Activated CD4-positive, alpha-beta T cell treated with anti-CD3 and anti-CD28 coated beads, Interleukin-2, Interleukin-4, amounts not matched to agents 100 ng/mL and 50 ng/mL, durations not matched to agents 16 hours and 8 hours (primary cell): ENCODE results near the gene TANC1.
A peak's percentile ranks its signal among the peaks of the same experiment; 100 is the strongest.

Experiments
- DNase-seq: peaks from one replicate; pipeline ENCODE4 v3.0.0-alpha.2; 2020; ENCODE audit warnings: low spot score

Gene TANC1

GRCh38 chr2:159160954-159161353, 192.5 kb downstream of the TANC1 start:
- DNase-seq = no peak

DNA sequence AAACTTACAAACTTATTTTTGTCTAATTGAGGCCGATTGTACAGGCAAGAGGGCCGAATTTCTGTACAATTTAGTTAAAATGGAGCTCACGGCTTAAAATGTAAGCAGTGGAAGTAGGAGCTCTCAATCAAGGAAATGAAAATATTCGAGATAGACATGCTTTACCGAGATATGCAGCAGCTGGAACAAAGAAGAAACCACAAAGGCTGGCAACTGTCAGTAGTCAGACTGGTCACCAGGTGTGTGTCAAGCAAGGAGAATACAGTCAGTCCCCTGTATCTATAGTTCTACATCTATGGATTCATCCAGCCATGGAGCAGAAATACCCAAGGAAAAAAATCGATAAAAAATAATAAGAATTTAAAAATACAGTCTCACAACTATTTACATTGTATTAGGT, 195.5 kb downstream of the TANC1 start:
- no peak for DNase-seq

DNA sequence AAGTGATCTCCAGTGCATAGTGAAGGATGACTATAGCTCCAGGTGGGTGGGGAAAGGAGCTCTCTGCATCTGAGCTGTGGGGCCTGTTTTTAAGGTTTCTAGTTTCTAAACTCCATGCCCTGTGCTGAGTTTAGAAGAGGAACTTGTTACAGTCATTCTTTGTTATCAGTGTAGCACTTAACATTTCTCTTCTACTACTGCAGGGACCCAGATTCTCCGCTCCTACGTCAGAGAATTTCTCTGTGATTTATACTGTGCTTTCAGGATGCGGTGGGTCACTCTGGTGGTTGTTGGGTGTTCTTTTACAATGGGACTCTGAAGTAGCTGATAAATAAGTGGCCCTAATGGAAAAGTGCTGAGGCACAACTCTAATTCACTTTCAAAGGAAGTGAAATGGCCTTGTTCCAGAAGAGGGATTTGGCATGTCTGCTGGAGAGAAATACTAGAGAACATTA, 196.0 kb downstream of the TANC1 start:
- DNase-seq = no peak

GRCh38 chr2:159165048-159165447, 196.6 kb downstream of the TANC1 start:
- no peak for DNase-seq

- no peak for DNase-seq
These were observed 200.3 kb downstream of the TANC1 start for GRCh38 chr2:159168707-159169106.

DNA sequence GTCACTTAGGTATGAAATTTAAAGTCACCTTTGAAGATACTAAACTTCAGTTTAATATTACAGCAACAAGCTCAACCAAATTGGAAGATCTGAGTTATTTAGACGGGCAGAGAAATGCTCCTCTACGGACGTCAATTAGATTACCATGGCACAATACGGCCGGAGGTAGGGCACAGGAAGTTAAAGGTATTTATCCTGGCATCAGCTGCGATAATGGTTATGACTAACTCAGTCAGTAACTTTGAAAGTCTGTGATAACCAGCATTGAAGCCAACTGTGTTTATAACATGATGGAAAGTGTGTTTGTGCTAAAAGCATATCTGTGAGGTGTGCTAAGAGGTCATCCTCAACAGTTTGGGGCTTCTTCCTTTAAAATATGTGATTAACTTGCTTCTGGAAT, 200.7 kb downstream of the TANC1 start:
- DNase-seq = no peak

DNA sequence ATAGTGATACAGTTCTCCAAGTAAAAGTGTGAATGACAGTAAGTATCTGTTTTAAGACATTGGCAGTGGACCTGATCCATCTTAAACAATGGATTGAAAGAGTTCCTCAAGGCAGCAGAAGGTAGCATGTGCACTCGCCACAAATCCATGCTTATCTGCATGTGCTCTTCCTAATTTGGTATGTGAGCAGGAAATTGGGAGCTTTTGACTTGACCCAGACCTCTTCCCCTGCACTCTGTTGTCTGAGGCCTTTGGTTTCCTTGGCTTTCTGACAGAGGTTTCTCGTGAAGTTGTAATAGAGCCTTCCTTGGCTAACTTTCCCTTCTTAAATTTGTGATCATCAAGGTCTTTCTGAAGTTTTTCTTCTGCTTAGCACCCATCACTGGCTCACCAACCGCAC, 204.0 kb downstream of the TANC1 start:
- no peak for DNase-seq

GRCh38 chr2:159174759-159175158, 206.3 kb downstream of the TANC1 start:
- DNase-seq = no peak

DNA sequence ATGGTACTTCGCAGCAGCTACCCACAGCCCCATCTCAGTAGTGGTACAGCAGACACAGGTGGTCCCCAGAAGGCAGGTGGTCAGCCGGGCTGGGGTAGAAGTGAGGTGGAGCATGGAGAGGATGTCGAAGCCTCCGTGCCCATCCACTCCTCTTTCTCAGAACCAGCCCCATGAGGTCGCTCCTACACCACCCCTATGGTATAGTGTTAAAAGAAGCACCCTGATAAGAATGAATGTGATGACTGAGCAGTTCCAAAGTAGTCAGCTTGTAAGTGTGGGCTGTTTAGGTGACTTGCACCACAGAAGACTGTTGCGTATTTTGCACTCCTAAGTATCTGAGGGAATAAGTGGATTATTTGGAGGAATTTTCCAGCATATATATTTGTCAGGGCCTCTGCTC, 206.7 kb downstream of the TANC1 start:
- DNase-seq = no peak

DNA sequence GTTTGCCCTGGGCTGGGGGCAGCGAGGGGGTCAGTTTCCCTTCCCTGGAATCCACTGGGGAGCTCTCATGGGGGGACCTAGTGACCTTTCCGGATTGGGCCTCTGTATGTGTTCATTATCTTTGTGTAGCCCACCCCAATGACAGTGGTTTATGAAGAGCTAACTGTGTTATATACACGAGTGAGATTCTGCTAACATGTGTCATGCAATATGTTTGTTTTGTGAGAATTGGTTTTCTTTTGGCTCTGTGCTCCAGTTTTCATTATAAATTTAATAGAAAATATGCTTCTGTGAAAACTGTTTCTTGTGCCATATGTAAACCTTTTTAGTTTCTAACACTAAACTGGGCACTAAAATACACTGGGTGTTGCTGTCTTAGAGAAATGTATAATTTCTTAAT, 207.5 kb downstream of the TANC1 start:
- no peak for DNase-seq

DNA sequence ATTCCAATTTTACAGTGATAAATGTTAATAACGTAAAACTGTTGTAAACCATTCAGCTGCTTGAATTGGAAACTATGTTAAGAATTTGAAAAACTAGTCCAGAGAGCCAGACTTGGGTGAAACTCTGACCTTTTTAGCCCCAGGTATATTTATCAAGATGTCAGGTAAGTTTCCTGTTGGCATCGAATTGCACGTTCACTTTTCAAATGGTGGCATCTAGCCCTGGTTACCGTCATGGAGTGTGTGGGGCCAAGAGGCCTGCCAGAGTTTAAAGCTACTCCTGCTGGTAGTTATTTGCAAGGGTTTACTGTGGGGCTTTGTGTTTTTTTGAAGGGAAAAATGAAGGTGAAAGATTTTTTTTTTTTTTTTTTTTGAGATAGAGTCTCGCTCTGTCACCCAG, 208.1 kb downstream of the TANC1 start:
- no peak for DNase-seq

GRCh38 chr2:159177357-159177756, 208.9 kb downstream of the TANC1 start:
- no peak for DNase-seq

- DNase-seq = no peak
These were observed 209.5 kb downstream of the TANC1 start for GRCh38 chr2:159177957-159178356.

DNA sequence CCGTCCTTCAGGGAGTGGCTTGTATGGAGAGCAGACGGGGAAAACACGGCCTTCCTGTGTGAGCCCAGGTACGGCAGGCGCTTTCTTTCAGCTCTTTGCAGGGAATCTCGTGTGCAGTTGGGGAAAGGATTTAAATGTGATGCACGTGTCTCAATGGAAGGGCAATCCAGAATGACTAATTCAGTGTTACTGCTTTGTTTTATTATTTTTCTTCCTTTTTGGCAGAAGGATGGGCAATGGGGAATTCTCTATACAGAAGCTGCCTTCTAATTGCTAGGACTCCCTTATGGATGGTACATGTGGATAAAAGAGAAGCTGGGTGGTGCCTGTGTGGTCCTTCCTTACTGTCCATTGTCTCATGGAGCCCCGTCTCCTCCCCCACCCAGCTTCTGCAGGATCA, 210.7 kb downstream of the TANC1 start:
- DNase-seq = no peak

DNA sequence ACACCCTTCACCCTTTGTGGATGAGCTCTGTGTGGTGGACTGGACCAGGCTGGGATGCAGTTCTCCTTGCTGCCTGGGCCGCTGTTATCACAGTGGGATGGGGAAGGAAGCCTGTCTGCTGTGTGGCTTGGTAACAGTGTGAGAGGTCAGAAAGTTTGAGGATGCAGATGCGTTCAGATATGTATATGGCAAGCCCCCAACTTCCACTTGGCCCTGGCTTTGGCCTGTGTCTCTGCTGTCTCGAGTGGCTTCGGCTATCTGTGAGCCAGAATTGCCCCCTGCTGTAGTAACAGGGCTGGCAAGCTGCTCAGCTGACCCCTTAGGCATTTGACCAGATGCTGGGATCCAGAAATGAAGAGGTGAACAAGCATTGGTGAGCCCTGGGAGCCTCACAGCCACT, 211.3 kb downstream of the TANC1 start:
- DNase-seq = no peak

DNA sequence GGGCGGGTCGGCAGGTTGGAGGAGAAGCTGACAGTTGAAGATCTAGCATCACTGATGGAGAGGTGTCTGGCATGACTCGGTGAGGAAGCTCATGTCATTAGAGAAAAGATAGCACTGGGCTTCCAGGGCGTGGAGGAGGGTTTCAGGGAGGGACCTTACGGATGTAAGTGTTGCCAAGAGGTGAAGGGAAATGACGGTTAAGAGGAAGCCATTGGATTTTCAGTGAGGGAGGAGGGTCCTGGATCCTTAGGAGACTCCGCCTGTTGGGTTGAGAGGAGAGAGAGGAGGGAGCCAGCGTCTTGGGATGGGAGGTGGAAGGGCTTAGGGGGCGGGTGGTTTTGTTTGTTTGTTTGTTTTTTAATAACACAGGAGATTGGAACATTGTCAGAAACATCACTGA, 214.9 kb downstream of the TANC1 start:
- no peak for DNase-seq

- no peak for DNase-seq
These were observed 217.1 kb downstream of the TANC1 start for GRCh38 chr2:159185401-159186130.

GRCh38 chr2:159186462-159186861, 218.0 kb downstream of the TANC1 start:
- DNase-seq = peak; percentile 13

- no peak for DNase-seq
These were observed 218.7 kb downstream of the TANC1 start for GRCh38 chr2:159187106-159187505.

DNA sequence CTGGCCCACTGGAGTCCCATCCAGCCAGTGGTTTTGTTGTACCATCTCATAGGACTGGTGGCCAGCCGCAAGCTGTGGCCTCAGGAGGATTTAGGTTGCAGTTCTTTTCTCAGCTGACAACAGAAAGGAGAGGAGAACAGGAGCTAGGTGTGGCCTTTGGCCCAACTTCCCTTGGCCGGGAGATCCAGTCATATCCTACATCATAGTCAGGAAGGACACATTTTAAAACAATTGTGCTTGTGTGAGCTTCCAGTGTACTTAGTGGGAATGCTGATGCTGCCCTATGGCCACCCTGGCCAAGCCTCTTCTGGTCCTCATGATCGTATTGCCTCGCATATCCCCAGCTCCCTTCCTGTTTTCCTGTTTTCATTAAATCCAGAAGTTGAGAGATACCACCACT, 220.0 kb downstream of the TANC1 start:
- no peak for DNase-seq

DNA sequence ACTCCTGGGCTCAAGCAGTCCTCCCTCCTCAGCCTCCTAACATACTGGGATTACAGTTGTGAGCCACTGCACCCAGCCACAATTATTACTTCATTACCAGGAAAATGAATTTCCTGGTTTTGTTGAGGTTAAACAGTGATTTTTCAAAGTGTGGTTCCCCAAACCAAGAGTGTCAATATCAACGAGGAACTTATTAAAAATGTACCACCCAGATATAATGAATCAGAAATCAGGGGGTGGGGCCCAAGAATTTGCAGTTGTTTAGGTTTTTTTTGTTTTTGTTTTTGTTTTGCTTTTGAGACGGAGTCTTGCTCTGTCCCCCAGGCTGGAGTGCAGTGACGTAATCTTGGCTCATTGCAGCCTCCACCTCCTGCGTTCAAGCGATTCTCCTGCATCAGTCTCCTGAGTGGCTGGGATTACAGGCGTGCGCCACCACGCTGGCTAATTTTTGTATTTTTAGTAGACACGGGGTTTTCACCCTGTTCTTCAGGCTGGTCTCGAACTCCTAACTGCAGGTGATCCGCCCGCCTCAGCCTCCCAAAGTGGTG, 224.0 kb downstream of the TANC1 start:
- DNase-seq = no peak

GRCh38 chr2:159193791-159194190, 225.4 kb downstream of the TANC1 start:
- DNase-seq = no peak

DNA sequence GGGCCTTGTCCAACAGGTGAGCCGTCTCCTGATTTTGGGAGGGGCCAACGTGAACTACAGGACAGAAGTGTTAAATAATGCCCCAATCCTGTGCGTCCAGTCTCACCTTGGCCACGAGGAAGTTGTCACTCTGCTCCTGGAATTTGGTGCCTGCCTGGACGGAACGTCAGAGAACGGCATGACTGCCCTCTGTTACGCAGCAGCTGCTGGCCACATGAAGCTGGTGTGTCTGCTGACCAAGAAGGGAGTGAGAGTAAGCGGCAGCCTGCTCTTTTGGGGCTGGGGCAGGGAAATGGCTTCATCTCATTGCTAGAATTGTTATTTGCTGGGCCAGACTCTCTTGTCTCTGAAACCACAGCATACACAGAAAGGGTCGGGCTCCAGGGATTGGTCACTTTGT, 225.8 kb downstream of the TANC1 start:
- DNase-seq = no peak

DNA sequence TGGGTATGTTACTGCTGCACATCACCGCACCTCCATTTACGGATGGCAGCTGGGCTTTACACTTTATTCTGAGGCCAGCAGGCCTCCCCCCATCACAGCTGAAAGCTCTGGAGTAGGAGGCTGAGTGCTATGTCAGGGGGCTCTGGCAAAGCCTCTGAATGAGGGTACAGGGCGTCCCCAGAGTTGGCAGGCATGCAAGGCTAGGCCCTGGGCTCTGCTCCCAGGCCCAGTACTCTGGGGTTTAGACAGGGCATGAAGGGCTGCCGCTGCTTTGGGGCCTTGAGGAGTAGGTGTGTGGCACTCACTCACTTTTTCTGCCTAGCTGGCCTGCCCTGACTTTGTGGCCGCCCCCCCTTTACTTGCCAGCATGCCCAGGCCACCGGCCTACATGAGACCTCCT, 227.3 kb downstream of the TANC1 start:
- DNase-seq = no peak
